Measurements from ENCODE around the gene PRRT3. TPM values are rescaled to one million over a fixed set of nuclear protein-coding genes. Genes with fewer than 3 reads are reported as not detected.

The PRRT3 gene
- total RNA-seq, 8 experiments from 2014 or later = 1.2 to 4.3 (median 3.4) TPM

DNA sequence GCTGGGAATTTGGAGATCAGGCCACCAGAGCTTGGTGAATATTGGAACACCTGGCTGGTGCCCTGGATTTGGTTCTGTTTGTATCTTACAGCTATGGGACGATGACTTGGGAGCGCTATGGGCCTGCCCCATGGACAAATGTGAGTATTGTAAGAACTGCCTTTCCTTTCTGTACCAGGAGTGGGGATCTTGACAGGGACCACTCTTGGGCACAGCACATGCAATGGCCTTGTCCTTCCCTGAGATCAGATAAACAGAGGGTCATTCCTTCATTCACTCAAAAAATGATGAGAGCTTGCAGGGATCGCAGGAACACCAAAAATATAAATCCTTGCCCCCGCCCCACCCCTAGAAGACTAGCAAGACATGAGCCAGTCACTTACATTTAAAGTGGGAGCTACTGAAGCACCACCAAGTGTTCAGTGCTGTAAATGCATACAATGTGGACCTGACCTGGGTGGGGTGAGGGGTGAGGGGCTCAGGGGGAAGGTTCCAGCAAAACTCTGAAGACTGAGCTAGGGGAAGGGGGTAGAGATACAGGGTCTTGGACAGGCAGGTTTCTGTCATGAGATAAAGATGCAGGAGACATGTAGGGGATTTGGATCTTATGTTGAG is 21.3 kb downstream of the PRRT3 start:
- peaks cover 7 to 8% of the 10 kb centered on the region in 2 donors for H3K4me1 ChIP-seq (replicated peaks in 1 of 2)
- H3K27ac ChIP-seq = no peak overlapping the region
- in situ Hi-C loops (cut with MboI; ENCODE audit: low pct_unique_long_range_greater_than_20kb in 2 of 9, low sequenced_read_pairs in 9 of 9, unreplicated experiment in 9 of 9) = no loop called here
- ATAC-seq (replicated peaks in 6 of 8) = no peak
- WGBS, 10 experiments = 94 to 100% (median 100%) methylated on average over 1 to 3 of the region's 4 CpGs; no CpG with 5 or more reads in 4 of the 10 experiments
- no peak overlapping the region for H3K4me3 ChIP-seq

DNA sequence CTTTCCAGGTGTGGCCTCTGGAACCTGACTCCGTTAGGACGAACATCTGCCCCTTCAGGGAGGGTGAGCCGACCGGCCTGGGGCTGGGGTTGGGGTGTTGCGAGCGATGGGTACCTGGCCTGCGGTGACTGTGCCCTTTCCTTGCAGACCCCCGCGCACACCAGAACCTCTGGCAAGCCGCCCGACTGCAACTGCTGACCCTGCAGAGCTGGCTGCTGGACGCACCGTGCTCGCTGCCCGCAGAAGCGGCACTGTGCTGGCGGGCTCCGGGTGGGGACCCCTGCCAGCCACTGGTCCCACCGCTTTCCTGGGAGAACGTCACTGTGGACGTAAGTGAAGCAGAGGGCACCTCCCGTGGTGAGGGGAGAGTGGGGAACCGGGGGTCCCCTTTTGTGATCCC is 24.1 kb downstream of the PRRT3 start:
- H3K27ac ChIP-seq = no peak overlapping the region
- 95 to 100% (median 97%) methylated on average over 1 to 13 of the region's 23 CpGs; no CpG with 5 or more reads in 5 of the 10 experiments for WGBS, 10 experiments
- ATAC-seq (replicated peaks in 6 of 8) = no peak
- H3K4me1 ChIP-seq (replicated peaks in 1 of 2) = no peaks in the 10 kb centered on the region
- no peak overlapping the region for H3K4me3 ChIP-seq
- in situ Hi-C loops (cut with MboI; ENCODE audit: low pct_unique_long_range_greater_than_20kb in 2 of 9, low sequenced_read_pairs in 9 of 9, unreplicated experiment in 9 of 9) = no loop called here

DNA sequence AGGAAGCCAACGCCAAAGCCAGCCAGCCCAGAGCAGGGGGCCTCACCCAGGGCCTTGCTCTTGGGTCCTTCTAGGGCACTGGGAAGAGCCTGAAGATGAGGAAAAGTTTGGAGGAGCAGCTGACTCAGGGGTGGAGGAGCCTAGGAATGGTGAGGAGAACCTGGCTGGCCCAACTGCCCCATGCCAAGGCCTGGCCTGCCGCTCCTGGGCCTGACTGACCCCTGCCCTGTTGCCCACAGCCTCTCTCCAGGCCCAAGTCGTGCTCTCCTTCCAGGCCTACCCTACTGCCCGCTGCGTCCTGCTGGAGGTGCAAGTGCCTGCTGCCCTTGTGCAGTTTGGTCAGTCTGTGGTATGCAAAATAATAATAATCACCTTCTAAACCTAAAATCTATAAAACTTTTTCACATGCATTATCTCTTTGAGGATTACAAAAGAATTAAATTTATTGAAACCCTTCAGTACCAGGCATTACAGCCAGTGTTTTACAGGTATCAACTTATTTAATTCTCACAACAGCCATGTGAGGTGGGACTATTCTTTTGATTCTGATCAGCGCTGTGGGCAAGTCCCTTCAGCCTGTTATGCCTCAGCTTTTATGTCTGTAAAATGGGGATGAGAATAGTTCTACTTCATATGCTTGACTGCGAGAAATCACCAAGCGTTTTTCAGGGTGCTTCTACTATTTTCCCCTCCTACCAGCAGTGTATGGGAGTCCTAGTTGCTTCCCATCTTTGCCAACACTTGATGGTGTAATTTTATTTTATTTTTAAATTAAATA is 33.8 kb downstream of the PRRT3 start:
- Histone ChIP-seq H3K4me3 (no peak overlapping the region), H3K4me1 (replicated peaks in 1 of 2) (peaks cover 15 to 27% of the 10 kb centered on the region in 2 donors), H3K27ac (no peak overlapping the region)
- in situ Hi-C loops (cut with MboI; ENCODE audit: low pct_unique_long_range_greater_than_20kb in 2 of 9, low sequenced_read_pairs in 9 of 9, unreplicated experiment in 9 of 9) = no loop called here
- no peak for ATAC-seq (replicated peaks in 6 of 8)
- 71 to 100% (median 92%) methylated on average over 1 to 6 of the region's 8 CpGs for whole genome bisulfite sequencing, 10 experiments

DNA sequence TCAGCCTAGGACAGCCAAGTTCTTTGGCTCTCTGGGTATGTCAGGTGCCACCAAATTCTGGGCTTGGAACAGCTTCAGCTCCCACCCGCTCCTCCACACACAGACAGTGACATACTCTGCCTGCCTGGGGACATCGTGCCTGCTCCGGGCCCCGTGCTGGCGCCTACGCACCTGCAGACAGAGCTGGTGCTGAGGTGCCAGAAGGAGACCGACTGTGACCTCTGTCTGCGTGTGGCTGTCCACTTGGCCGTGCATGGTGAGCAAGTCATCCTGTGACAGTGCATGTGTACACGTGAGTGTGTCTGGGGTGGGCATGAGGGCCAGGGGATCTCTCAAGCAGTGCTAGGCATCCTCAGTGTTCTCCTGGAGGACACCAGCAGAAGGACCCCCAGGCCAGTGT is 34.4 kb downstream of the PRRT3 start:
- 93 to 100% (median 100%) methylated on average over 1 to 5 of the region's 10 CpGs; no CpG with 5 or more reads in 5 of the 10 experiments for WGBS, 10 experiments
- H3K4me3 ChIP-seq = no peak overlapping the region
- no peak for ATAC-seq (replicated peaks in 6 of 8)
- no peak overlapping the region for H3K27ac ChIP-seq
- in situ Hi-C loops (cut with MboI; ENCODE audit: low pct_unique_long_range_greater_than_20kb in 2 of 9, low sequenced_read_pairs in 9 of 9, unreplicated experiment in 9 of 9) = no loop called here
- H3K4me1 ChIP-seq (replicated peaks in 1 of 2) = peaks cover 15 to 27% of the 10 kb centered on the region in 2 donors

DNA sequence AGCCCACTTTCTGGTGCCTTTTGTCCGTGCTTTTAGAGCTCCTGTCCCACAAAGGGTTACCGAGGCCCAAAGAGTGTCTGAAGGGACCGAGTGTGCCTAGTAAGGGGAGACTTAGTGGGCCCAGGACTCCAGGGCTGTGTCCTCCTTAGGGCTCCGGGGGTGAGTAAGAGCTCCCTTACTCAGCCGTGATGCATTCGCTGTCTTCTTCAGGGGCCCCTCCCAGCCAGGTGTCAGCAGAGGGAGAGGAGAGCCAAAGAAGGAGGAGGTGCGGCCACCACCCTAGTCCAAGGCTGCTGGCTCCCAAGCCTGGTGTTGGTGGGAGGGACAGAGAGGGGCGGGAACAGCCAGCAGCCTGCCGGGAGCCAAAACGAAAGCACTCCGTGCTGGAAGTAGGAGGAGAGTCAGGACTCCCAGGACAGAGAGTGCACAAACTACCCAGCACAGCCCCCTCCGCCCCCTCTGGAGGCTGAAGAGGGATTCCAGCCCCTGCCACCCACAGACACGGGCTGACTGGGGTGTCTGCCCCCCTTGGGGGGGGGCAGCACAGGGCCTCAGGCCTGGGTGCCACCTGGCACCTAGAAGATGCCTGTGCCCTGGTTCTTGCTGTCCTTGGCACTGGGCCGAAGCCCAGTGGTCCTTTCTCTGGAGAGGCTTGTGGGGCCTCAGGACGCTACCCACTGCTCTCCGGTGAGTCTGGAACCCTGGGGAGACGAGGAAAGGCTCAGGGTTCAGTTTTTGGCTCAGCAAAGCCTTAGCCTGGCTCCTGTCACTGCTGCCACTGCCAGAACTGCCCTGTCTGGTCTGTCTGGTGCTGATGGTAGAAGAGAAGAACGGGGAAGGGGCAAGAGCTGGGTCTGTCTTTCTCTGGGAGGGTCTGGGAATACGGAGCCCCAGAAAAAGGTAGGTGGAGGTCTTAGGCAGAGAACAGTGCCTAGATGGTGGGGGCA is 35.2 kb downstream of the PRRT3 start, which contains the start of gene IL17RC:
TSS of gene IL17RC (plus strand) at position 365 of the 947 bp plus-strand sequence. CDS start at position 583, 218 bp downstream.
- peaks cover 15 to 27% of the 10 kb centered on the region in 2 donors for H3K4me1 ChIP-seq (replicated peaks in 1 of 2)
- in situ Hi-C loops (cut with MboI; ENCODE audit: low pct_unique_long_range_greater_than_20kb in 2 of 9, low sequenced_read_pairs in 9 of 9, unreplicated experiment in 9 of 9) = no loop called here
- H3K4me3 ChIP-seq = peak within 1 kb of the TSS in 4 of 5 donors; percentile 29 to 37 (median 32)
- H3K27ac ChIP-seq = peak within 1 kb of the TSS in 1 of 2 donors; percentile 74
- ATAC-seq (replicated peaks in 6 of 8) = peak; percentile 44 to 84 (median 58)
- WGBS, 10 experiments = 0 to 95% (median 38%) methylated on average over 1 to 4 of the region's 19 CpGs; no CpG with 5 or more reads in 2 of the 10 experiments

DNA sequence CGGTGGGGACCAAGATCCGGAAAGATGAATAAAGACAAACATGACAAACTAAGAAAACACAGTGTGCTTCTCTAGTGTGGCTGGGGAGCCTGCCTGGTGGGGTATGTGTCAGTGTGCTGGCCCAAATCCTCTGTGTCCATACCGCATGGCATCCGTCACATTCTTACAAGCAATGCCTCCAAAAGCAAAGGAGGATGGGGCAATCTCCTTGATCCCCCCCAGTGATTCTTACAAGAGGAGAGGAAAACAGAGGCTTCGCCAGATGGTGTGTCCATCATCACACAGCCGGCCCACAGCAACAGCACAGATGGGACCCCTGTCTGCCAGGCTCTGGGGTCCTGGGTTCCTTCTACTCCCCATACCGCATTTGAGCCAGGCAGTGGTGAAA is 35.9 kb downstream of the PRRT3 start:
- no peak for ATAC-seq (replicated peaks in 6 of 8)

DNA sequence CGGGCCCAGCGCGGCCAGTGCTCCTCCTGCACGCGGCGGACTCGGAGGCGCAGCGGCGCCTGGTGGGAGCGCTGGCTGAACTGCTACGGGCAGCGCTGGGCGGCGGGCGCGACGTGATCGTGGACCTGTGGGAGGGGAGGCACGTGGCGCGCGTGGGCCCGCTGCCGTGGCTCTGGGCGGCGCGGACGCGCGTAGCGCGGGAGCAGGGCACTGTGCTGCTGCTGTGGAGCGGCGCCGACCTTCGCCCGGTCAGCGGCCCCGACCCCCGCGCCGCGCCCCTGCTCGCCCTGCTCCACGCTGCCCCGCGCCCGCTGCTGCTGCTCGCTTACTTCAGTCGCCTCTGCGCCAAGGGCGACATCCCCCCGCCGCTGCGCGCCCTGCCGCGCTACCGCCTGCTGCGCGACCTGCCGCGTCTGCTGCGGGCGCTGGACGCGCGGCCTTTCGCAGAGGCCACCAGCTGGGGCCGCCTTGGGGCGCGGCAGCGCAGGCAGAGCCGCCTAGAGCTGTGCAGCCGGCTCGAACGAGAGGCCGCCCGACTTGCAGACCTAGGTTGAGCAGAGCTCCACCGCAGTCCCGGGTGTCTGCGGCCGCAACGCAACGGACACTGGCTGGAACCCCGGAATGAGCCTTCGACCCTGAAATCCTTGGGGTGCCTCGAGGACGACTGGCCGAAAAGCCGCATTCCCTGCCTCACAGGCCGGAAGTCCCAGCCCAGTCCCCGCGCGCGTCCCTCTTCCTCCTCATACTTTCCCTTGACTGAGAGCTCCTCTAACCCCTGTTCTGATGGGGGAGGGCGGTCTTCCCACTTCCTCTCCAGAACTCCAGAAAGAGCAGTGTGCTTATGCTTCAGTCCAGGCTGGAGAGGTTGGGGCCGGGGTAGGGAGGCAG is 36.7 kb downstream of the PRRT3 start:
- peak; percentile 58 to 84 (median 80) for ATAC-seq (replicated peaks in 6 of 8)
- H3K27ac ChIP-seq = peak overlapping the region in 1 of 2 donors; percentile 74
- WGBS, 10 experiments = 0 to 20% (median 3%) methylated on average over 1 to 27 of the region's 99 CpGs; no CpG with 5 or more reads in 5 of the 10 experiments
- peaks cover 15 to 27% of the 10 kb centered on the region in 2 donors for H3K4me1 ChIP-seq (replicated peaks in 1 of 2)
- in situ Hi-C loops (cut with MboI; ENCODE audit: low pct_unique_long_range_greater_than_20kb in 2 of 9, low sequenced_read_pairs in 9 of 9, unreplicated experiment in 9 of 9) = no loop called here
- peak overlapping the region; percentile 26 to 37 (median 31) for H3K4me3 ChIP-seq

More for the DNA sequence above, 35.9 kb downstream of the PRRT3 start:
- 100% methylated on average over 1 of the region's 7 CpGs; no CpG with 5 or more reads in 9 of the 10 experiments for WGBS, 10 experiments
- H3K4me1 ChIP-seq (replicated peaks in 1 of 2) = peaks cover 15 to 27% of the 10 kb centered on the region in 2 donors
- H3K27ac ChIP-seq = no peak overlapping the region
- H3K4me3 ChIP-seq = peak overlapping the region in 2 of 5 donors; percentile 33 to 37
- in situ Hi-C loops (cut with MboI; ENCODE audit: low pct_unique_long_range_greater_than_20kb in 2 of 9, low sequenced_read_pairs in 9 of 9, unreplicated experiment in 9 of 9) = no loop called here

DNA sequence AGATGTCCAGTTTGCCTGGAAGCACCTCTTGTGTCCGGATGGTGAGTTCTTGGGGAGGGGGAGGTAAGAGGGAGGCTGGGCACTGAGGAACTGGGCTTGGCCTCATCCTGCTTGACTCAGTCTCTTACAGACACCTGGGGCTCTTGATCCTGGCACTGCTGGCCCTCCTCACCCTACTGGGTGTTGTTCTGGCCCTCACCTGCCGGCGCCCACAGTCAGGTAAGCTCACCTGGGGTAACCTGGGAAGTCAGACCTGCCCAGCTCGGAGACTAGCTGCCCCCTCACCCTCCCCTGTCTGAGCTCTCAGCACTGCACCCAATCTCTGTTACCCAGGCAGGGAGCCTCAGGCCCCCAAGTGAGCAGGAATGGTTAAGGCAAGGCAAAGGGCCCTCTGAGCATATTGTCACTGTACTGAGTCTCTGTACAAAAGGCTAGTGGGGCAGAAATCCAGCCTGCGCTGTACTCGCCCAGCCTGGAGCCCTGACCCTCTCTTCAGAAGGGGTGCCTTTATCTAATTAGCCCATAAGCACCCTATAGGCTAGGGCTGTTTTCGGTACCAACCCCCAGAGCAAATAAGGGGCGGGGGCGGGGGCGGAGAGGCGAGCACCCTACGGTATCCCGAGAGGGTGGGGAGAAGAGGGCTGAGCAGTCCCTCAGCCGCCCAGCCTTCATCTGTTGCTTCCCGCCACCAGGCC is 37.5 kb downstream of the PRRT3 start:
- peak in 1 of 8 experiments; percentile 1 for ATAC-seq (replicated peaks in 6 of 8)
- Histone ChIP-seq H3K4me1 (replicated peaks in 1 of 2) (peaks cover 15 to 27% of the 10 kb centered on the region in 2 donors), H3K27ac (peak overlapping the region in 1 of 2 donors; percentile 74), H3K4me3 (peak overlapping the region; percentile 26 to 37 (median 31))
- WGBS, 10 experiments = 40 to 100% (median 70%) methylated on average over 1 to 3 of the region's 15 CpGs; no CpG with 5 or more reads in 5 of the 10 experiments
- in situ Hi-C loops (cut with MboI; ENCODE audit: low pct_unique_long_range_greater_than_20kb in 2 of 9, low sequenced_read_pairs in 9 of 9, unreplicated experiment in 9 of 9) = no loop called here

DNA sequence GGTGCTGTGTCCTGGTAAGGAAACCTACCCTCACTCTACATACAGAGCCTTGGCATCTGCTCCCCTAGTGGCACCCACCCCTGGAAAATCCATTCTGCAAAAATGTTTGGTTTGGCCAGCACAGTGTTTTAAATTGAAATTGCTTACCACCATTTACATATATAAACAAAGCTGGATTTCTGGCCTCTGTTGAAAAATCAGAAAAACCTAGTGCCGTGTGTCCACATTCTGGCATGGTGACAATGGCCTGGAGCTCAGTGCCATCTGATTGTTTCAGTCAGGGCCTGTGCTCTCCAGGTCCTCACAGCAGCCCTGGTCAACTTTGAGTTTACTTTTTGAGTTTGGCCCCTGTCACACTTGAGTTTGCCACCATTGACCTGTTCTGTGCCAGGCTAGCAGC is 38.2 kb downstream of the PRRT3 start:
- Histone ChIP-seq H3K4me1 (replicated peaks in 1 of 2) (peaks cover 15 to 27% of the 10 kb centered on the region in 2 donors), H3K27ac (no peak overlapping the region), H3K4me3 (no peak overlapping the region)
- in situ Hi-C loops (cut with MboI; ENCODE audit: low pct_unique_long_range_greater_than_20kb in 2 of 9, low sequenced_read_pairs in 9 of 9, unreplicated experiment in 9 of 9) = no loop called here
- ATAC-seq (replicated peaks in 6 of 8) = peak in 1 of 8 experiments; percentile 36
- WGBS, 10 experiments = 0 to 100% methylated on average over 1 of the region's 1 CpG; no CpG with 5 or more reads in 8 of the 10 experiments

DNA sequence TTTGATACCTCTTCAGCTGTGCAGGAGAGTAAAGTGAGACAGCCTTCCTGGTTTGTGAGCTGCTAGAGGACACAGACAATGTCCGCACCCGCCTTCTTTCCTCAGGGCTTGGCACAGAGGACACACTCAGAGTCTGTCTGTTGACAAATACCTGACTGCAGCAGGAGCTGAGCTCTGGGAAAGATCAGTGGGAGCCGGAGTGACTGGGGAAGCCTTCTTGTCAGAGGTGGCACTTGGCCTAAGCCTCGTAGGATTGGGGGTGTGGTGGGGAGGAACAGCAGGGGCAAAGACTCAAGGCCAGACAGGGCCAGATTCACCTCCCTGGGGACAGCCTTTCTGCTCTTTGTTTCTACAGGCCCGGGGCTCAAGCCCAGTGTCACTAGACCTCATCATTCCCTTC is 38.6 kb downstream of the PRRT3 start:
- in situ Hi-C loops (cut with MboI; ENCODE audit: low pct_unique_long_range_greater_than_20kb in 2 of 9, low sequenced_read_pairs in 9 of 9, unreplicated experiment in 9 of 9) = no loop called here
- Histone ChIP-seq H3K4me3 (no peak overlapping the region), H3K27ac (no peak overlapping the region), H3K4me1 (replicated peaks in 1 of 2) (peaks cover 15 to 27% of the 10 kb centered on the region in 2 donors)
- 80 to 100% (median 92%) methylated on average over 1 to 2 of the region's 5 CpGs; no CpG with 5 or more reads in 7 of the 10 experiments for WGBS, 10 experiments
- ATAC-seq (replicated peaks in 6 of 8) = no peak

DNA sequence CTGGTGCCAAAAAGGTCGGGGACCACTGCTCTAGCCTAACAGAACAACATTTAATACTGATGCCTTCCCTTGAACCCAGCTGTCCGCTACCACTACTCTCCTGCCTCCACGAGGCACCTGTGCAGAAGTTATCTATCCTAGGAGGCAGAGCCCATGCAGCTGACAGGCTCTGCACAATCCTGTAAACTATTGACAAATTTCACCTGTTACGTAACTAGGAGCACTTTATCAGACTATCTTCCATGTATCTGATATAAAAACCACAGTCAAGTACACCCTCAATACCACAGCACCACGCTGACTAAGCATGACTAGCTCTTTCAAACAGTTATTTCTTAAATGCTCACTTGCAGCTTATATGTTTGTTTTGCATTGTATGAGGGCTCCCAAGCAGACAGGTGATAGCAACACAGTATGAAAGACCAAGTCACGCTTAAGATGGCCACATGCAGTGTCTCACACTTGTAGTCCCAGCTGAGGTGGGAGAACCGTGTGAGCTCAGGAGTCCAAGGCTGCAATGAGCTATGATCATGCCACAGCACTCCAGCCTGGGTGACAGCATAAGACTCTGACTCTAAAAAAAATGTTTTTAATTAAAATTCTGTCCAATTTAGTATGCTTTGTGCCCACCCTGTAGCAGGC is 39.8 kb downstream of the PRRT3 start:
- WGBS, 10 experiments = 17 to 100% (median 87%) methylated on average over 1 to 4 of the region's 7 CpGs
- ATAC-seq (replicated peaks in 6 of 8) = no peak
- in situ Hi-C loops (cut with MboI; ENCODE audit: low pct_unique_long_range_greater_than_20kb in 2 of 9, low sequenced_read_pairs in 9 of 9, unreplicated experiment in 9 of 9) = no loop called here

More for the DNA sequence above, 39.8 kb downstream of the PRRT3 start:
- Histone ChIP-seq H3K27ac (no peak overlapping the region), H3K4me1 (replicated peaks in 1 of 2) (peaks cover 15 to 26% of the 10 kb centered on the region in 2 donors), H3K4me3 (no peak overlapping the region)

Measured in motor neuron (in vitro differentiated cells).